ENCODE data around the gene RGS19. TPM values are rescaled to one million over a fixed set of nuclear protein-coding genes. Genes with fewer than 3 reads are reported as not detected.

The RGS19 gene, protein sequence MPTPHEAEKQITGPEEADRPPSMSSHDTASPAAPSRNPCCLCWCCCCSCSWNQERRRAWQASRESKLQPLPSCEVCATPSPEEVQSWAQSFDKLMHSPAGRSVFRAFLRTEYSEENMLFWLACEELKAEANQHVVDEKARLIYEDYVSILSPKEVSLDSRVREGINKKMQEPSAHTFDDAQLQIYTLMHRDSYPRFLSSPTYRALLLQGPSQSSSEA
- 17.2 and 20.6 TPM in 2 replicates for total RNA-seq

DNA sequence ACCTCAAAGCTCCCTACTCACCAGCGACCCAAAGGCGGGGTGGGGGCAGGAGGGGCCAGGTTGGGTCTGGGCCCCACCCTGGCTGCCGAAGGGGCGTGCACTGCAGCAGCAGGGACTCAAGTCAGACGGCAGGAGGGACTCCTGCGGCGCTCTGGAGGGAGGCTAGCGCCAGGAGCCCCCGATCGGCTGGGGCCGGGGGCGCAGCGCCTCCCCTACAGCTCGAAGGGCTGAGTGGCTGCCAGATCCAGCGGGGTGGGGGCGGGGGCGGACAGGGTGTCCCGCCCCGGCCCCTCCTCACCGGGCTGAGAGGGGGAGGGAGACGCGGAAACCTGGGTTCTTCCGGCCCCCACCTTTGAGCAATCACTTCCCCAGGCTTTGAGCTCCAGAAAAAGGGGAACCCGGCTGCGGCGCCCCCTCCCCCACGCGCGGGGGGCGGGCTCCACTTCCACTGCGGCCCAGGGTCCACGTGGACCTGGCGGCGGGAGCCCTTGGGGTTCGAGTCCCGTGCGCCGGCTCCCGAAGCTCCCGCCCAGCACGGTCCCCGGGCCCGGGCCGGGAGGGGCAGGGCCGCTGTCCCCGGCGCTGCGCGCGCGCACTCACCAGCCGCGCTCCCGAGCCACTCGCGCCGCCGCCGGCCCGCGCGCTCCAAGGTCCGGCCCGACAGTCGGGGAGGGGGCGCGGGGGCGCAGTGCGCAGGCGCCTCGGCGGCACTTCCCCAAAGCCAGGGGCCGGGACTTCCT is at the start of gene RGS19:
Gene RGS19 (minus strand): TSS at position 246 of the 740 bp plus-strand sequence. CDS start 2,632 bp downstream, outside the sequence.

DNA sequence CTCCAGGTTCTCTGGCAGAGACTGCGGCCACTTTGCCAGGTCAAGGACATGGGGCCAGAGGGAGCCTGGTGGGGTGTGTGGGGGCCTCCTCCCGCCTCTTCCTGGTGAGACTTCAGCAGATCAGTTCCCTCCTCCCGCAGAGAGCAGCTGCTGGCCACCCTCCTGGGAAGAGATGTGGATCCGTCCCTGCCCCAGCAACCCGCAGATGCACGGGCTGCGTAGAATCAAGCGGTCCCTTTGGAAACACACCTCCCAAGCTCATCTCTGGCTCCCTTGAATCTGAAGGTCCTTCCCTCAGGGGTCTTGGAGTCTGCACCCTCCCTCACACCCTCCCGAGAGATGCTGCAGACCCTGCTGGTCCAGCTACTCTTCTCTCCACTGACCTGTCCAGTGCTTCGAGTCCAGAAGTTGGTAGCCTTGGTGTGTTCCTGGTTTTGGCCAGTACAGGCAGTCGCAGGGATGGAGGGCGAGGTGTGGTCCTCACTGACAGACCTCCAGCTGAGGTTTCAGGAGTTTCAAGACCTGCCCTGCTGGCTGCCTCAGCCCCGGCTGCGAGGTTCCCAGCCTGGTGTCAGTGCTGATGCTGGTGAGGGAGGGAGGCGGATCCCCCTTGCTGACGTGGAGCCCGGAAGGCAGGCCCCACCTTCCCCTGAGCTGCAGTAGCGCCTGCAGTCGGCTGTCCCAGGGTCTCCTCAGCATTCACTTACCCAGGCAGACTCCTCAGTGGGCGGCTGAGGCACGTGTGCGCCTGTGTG is 27.8 kb upstream of the RGS19 start, which contains the start of gene NPBWR2:
Gene NPBWR2 (minus strand): TSS at position 585 of the 755 bp plus-strand sequence. CDS start 734 bp downstream, outside the sequence.

DNA sequence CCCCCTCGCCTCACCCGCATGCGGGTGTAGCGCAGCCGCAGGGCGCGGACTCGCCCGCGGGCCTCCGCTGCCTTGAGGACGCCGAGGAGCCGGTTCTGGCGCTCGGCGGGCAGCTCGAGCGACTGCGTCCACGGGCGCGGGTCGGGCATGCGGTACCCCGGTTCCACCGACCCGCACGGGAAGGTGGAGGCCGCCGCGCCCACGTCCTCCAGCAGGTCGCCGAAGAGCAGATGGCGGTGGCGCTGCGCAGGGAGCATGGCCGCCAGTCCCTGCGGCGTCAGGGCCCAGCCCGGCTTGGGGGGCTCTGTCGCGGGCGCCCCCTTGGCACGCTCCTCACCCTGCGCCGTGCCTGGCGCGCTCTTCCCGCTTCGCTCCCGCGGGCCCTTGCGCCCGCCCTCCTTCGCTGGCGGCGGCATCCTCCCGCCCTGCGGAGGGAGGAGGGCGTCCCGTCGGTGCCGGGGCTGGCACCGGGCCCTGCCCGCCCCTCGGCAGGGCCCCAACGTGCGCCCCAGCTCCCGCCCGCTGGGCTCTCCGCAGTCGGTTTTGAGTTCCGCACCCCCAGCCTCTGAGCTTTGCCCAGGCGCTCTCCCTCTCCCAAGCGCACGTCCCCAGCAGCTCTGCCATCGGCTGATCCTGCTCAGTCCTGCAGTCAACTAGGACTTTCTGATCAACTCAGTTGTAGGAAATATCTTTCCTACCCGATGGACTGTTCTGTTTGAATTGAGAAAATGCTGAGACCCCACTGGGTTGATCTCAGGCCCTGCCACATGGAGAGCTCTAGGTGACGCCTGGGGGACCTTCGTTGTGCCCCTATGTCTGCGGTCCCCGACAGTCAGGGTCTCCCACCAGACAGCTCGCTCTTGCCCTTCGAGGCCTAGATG is 4.7 kb upstream of the RGS19 start, which contains the start of gene LKAAEAR1:
Gene LKAAEAR1 (minus strand): TSS at position 595 of the 881 bp plus-strand sequence. CDS start 179 bp downstream, at position 416.

DNA sequence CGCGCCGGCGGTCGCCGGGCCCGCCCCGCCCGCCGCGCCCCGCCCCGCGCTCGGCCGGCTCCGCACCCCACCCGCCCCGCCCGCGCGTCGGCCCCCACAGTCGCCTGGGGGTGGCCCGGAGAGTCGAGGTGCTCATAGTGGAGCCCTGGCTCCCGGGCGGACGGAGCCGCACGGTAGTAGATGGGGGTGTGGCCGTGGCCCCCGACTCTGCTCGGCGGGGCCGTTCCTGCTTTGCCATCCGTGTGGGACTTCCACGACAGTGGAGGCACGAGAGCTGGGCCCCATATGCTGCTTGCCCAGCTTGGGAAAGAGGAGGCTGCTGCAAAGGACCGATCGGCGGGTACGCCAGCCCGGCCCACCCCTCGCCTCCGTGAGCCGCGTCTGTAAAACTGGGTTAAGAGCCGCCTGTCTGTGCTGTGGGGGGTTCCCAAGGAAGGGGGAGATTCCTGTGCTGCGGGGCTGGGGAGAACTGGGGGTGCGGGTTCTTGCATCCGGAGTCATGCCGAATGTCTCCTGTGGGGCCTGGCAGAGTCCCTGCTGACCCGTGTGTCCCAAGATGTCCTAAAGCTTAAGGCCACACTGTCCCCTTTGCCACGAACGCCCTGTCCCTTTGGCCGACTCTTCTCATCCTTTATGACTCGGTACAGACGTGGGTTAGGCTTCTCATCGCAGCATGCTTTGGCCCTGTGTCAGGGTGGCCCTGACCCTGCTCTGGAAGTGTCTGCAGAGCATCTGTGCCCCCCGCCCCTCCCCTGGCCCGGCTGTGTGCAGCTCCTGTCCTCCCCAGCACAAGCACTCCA is 895 bp upstream of the RGS19 start, which contains the start of gene OPRL1:
Gene OPRL1 (plus strand): TSS at position 70 of the 800 bp plus-strand sequence. CDS start 12,639 bp downstream, outside the sequence.

DNA sequence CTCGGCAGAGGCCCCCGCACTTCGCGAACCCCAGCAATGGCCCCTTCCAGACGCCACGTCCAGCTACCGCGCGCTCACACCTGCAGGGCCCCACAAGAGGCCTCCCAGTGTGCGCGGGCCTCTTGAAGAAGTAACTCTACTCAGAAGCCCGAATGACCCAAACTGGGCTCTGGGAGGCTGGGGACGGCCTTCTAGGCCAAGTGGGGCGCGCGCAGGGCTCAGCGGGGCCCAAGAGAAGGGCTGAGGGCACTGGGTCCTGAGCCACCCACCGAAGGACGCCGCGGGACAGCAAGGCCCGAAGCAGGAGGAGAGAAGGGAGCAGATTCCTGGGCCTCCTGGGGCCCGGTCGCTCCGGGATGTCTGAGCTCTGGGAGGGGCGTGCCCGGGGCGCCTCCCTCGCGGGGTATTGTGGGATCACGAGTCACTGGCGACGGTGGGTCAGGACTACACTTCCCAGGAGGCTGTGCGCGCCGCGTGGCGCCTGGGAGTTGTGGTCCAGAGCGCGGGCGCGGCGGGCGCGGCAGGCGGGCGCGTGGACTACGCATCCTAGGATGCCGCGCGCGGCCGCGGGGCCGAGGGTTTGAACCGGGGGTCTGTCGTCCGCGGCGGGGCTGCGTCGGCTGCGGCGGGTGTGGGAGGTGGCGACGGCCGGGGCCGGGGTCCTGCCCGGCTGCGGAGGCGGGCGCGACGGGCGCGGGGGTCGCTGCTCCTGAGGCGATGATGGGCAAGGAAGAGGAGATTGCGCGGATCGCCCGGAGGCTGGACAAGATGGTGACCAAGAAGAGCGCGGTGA is 16.5 kb downstream of the RGS19 start, which contains the start of gene TCEA2:
Gene TCEA2 (plus strand): TSS at position 603 of the 793 bp plus-strand sequence. CDS start 115 bp downstream, at position 718.

DNA sequence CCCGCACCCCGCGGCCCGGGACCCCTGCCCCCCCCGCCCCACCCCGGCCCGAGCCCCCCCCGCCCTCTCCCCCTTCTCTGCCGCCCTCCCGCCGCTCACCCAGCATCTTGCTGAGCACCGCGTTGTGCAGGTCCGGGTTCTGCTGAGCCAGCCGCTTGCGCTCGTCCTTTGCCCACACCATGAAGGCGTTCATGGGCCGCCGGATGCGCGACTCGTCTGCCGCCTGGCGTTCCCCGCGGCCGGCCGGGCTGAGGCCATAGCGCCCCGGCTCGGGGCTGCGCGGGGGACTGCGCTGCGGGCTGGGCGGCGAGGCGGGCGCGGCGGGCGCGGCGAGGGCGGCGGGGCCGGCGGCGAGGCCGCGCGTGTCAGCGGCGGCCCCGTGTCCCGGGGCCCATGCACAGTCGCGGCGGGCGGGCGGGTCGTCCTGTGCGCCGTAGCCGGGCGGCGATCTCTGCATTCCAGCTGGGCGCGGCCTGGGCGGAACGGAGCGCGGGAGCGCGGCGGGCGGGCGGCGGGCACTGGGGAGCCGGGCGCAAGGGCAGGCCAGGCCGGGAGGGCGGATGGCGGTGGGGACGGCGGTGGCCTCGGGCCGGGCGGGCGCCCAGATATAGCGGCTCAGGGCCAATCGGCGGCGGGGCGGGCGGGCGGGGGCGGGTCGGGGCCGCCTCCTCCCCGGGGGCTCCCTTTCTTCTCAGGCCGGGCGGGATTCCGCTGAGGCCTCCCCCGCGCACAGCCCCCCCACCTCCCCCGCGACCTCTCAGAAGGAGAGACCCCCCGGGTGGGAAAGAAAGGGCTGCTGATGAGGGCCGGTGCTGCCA is 30.0 kb downstream of the RGS19 start, which contains the start of gene SOX18:
Gene SOX18 (minus strand): TSS at position 580 of the 818 bp plus-strand sequence. CDS start 123 bp downstream, at position 457.

DNA sequence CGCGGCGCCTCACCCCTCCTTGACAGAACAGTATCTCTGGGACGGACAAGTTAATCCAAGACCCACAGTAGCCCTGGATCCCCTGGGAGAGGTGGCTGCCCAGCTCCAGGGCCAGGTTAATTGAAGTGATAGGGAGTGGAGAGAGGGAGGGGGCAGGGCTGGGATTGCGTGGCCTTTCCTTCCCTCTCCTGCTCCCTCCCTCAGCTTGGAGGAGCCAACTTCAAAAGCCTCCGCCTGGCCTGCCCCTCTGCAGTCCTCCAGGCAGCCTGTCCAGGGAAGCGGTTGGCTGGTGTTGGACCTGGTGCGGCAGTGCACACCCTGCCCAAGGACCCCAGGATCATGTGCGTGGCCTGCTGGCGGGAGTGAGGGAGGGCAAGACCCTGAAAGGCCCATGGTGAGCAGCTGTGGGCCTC is 43.4 kb downstream of the RGS19 start, which contains the start of gene C20orf204:
Gene C20orf204 (plus strand): TSS at position 250 of the 413 bp plus-strand sequence. CDS start 142 bp downstream, at position 392.

Other genes with a start within 250 kb of the RGS19 start
- gene ZBTB46, start 248.3 kb downstream of the RGS19 start, total RNA-seq = 28.7 and 46.9 TPM in 2 replicates
- gene ABHD16B, start 218.0 kb downstream of the RGS19 start, total RNA-seq = not detected in 2 replicates
- 100 and 164 TPM in 2 replicates for gene TPD52L2, start 214.2 kb downstream of the RGS19 start, total RNA-seq
- 56.2 and 97.5 TPM in 2 replicates for gene DNAJC5, start 184.4 kb downstream of the RGS19 start, total RNA-seq
- gene UCKL1, start 123.1 kb downstream of the RGS19 start, total RNA-seq = 29.0 and 40.7 TPM in 2 replicates
- 6.3 and 10.5 TPM in 2 replicates for gene ZNF512B, start 109.6 kb downstream of the RGS19 start, total RNA-seq
- gene SAMD10, start 99.9 kb downstream of the RGS19 start, total RNA-seq = 1.6 and 3.9 TPM in 2 replicates
- gene PRPF6, start 98.4 kb downstream of the RGS19 start, total RNA-seq = 55.5 and 98.0 TPM in 2 replicates
- gene C20orf204, start 43.3 kb downstream of the RGS19 start, total RNA-seq = 2.8 and 4.5 TPM in 2 replicates
- 36.2 and 43.9 TPM in 2 replicates for gene SOX18, start 29.9 kb downstream of the RGS19 start, total RNA-seq
- gene TCEA2, start 16.3 kb downstream of the RGS19 start, total RNA-seq = 26.4 and 32.9 TPM in 2 replicates
- 1.3 and 5.0 TPM in 2 replicates for gene OPRL1, start 564 bp upstream of the RGS19 start, total RNA-seq
- gene LKAAEAR1, start 4.9 kb upstream of the RGS19 start, total RNA-seq = 0.16 and 0.25 TPM in 2 replicates
- not detected in 2 replicates for gene NPBWR2, start 28.0 kb upstream of the RGS19 start, total RNA-seq
- not detected in 2 replicates for gene MYT1, start 84.9 kb upstream of the RGS19 start, total RNA-seq
- gene PCMTD2, start 176.2 kb upstream of the RGS19 start, total RNA-seq = 41.9 and 56.5 TPM in 2 replicates

All from bladder microvascular endothelial cell (primary cell).